Thoracic aorta (tissue), 2 donors: ENCODE measurements around the gene RACGAP1. TPM values are rescaled to one million over a fixed set of nuclear protein-coding genes. Genes with fewer than 3 reads are reported as not detected.

Source experiments
- ATAC-seq: fragments of 150-250 bp; one replicate; pipeline ENCODE4 v1.8.0; 2017; ENCODE audit warnings: low read depth; ENCODE audit not compliant: insufficient number of reproducible peaks, low FRiP score
- DNase-seq: peaks from one replicate; pipeline ENCODE4 v3.0.0-alpha.2; 2020; ENCODE audit warnings: low spot score
- H3K27ac ChIP-seq, 2 donors: fragments of 200-600 bp; sonication (generic); 1 replicate in 1 of 2; 2 replicates in 1 of 2; pipeline ENCODE4 v1.5.1; 2016; ENCODE audit warnings: mild to moderate bottlenecking in 2 of 2, moderate library complexity in 2 of 2
- H3K27me3 ChIP-seq: fragments of 200-600 bp; sonication (generic); replicated peaks from 2 replicates; pipeline ENCODE4 v1.6.0; 2016; ENCODE audit warnings: mild to moderate bottlenecking; ENCODE audit not compliant: insufficient read depth
- H3K36me3 ChIP-seq: fragments of 200-600 bp; sonication (generic); one replicate; pipeline ENCODE4 v1.5.1; 2016
- H3K4me1 ChIP-seq, 2 donors: fragments of 200-600 bp; sonication (generic); 1 replicate in 1 of 2; 2 replicates in 1 of 2; pipeline versions ENCODE4 v1.5.1 to v1.6.0; 2016; ENCODE audit warnings: low read depth in 2 of 2, mild to moderate bottlenecking in 1 of 2; ENCODE audit not compliant: control insufficient read depth in 1 of 2
- H3K4me3 ChIP-seq: fragments of 200-600 bp; sonication (generic); 2 replicates; pipeline ENCODE4 v1.5.1; 2016; ENCODE audit warnings: mild to moderate bottlenecking
- H3K9me3 ChIP-seq: fragments of 200-600 bp; sonication (generic); 2 replicates; pipeline ENCODE4 v1.5.1; 2016
- CTCF ChIP-seq: fragments of 200-600 bp; sonication (generic); IDR thresholded peaks from one replicate; pipeline ENCODE4 v1.5.1; 2019; ENCODE audit warnings: antibody characterized with exemption
- total RNA-seq, 2 donors: library from RNA; depleted of rRNA; stranded (reverse); fragments of >200 nt; gene quantifications; one replicate each; pipeline versions ENCODE4 v1.1.0 to v1.2.3, GENCODE V29; 2016

RACGAP1 gene
- total RNA-seq, 2 donors from 2014 or later = 3.0 to 4.8 TPM

GRCh38 chr12:49949866-49950265 lies 75.4 kb downstream of the RACGAP1 start:
- DNase-seq = no peak
- no peak for TF ChIP-seq CTCF

GRCh38 chr12:49948866-49949845 lies 76.1 kb downstream of the RACGAP1 start:
- Histone ChIP-seq H3K27me3 (no peaks in the 10 kb centered on the region), H3K4me3 (no peak overlapping the region), H3K36me3 (no peaks in the 10 kb centered on the region), H3K9me3 (no peaks in the 10 kb centered on the region), H3K4me1 (no peaks in the 10 kb centered on the region), H3K27ac (no peak overlapping the region)
- TF ChIP-seq CTCF = no peak
- ATAC-seq (no peak), DNase-seq (no peak)

More at GRCh38 chr12:49949866-49950265, 75.4 kb downstream of the RACGAP1 start:
- no peaks in the 10 kb centered on the region for H3K36me3 ChIP-seq
- H3K9me3 ChIP-seq = no peaks in the 10 kb centered on the region
- H3K4me1 ChIP-seq = no peaks in the 10 kb centered on the region
- no peak overlapping the region for H3K4me3 ChIP-seq
- H3K27me3 ChIP-seq = no peaks in the 10 kb centered on the region
- H3K27ac ChIP-seq = no peak overlapping the region
- ATAC-seq = no peak

GRCh38 chr12:49947593-49948226 lies 77.6 kb downstream of the RACGAP1 start:
- Histone ChIP-seq H3K36me3 (no peaks in the 10 kb centered on the region), H3K9me3 (no peaks in the 10 kb centered on the region), H3K4me3 (no peak overlapping the region), H3K27me3 (no peaks in the 10 kb centered on the region), H3K27ac (no peak overlapping the region), H3K4me1 (no peaks in the 10 kb centered on the region)
- ATAC-seq (no peak), DNase-seq (no peak)
- TF ChIP-seq CTCF = no peak

- Histone ChIP-seq H3K27me3 (no peaks in the 10 kb centered on the region), H3K4me3 (no peak overlapping the region), H3K27ac (no peak overlapping the region), H3K36me3 (no peaks in the 10 kb centered on the region), H3K4me1 (no peaks in the 10 kb centered on the region), H3K9me3 (no peaks in the 10 kb centered on the region)
- ATAC-seq (no peak), DNase-seq (no peak)
- TF ChIP-seq CTCF = no peak
These were observed 78.8 kb downstream of the RACGAP1 start for GRCh38 chr12:49946497-49946896.

GRCh38 chr12:49946086-49946485 lies 79.2 kb downstream of the RACGAP1 start:
- no peak overlapping the region for H3K27ac ChIP-seq
- no peaks in the 10 kb centered on the region for H3K4me1 ChIP-seq
- no peak for ATAC-seq
- no peak for TF ChIP-seq CTCF
- H3K36me3 ChIP-seq = no peaks in the 10 kb centered on the region
- DNase-seq = no peak
- H3K4me3 ChIP-seq = no peak overlapping the region
- no peaks in the 10 kb centered on the region for H3K27me3 ChIP-seq
- H3K9me3 ChIP-seq = no peaks in the 10 kb centered on the region
